Kasumi-1 (cell line): Measurements from ENCODE around the gene SPIN1.

ENCODE experiments used
- DNase-seq, 2 experiments: peaks; one replicate each; lab custom pipeline; 2025; lab: John Stamatoyannopoulos, UW

The SPIN1 gene

DNA sequence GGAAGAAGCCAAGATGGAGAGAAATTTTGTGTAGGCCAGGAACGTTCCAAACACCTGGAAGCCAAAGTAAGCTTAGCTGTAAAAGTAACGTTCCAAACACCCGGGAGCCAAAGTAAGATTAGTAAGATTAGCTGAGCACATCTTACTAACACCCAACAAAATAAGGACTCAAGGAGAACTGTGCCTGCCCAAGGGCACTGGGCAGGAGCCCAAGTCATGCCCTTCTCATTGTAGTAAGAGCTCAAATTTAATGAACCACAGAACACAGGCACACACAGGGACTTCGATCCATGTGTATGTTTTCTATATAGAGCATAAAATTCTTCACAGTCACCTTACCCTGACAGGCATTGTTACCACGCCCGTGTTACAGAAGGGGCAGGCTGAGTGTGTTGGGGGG is 110.6 kb downstream of the SPIN1 start:
- no peak for DNase-seq

DNA sequence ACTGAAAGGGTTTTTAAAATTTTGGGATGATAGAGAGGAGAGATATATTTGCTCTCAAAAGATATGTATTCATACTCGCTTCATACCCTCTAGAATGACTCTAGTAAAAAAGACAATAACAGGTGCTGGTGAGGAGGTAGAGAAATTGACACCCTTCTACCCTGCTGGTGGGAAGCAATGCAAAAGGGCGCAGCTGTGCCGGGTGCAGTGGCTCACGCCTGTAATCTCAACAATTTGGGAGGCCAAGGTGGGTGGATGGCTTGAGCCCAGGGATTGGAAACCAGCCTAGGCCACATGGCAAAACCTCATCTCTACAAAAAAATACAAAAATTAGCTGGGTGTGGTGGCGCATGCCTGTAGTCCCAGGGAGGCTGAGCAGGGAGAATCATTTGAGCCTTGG is 112.8 kb downstream of the SPIN1 start:
- DNase-seq, result no peak

DNA sequence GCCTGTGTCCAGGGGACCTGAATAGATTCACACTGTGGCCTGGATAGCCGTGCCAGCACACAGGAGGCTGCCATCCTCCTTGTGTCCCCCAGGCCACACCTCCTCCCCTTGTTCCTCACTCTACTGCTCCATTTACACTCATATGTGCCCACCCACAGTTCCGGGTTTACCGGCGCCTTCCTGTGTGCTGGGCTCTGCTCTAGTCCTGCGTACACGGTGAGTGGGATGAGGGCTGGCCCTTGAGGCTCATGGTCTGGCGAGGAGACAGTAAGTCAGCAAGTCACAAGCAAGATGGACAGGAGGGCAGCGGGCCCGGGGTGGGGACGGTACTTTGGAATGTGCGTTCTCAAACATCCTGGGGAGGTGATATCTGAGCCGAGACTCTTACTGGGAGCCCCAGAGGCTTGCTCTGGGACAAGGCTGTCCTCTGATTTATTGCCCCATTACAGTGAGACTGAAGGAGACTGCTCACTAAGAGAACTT is 114.3 kb downstream of the SPIN1 start:
- no peak for DNase-seq

DNA sequence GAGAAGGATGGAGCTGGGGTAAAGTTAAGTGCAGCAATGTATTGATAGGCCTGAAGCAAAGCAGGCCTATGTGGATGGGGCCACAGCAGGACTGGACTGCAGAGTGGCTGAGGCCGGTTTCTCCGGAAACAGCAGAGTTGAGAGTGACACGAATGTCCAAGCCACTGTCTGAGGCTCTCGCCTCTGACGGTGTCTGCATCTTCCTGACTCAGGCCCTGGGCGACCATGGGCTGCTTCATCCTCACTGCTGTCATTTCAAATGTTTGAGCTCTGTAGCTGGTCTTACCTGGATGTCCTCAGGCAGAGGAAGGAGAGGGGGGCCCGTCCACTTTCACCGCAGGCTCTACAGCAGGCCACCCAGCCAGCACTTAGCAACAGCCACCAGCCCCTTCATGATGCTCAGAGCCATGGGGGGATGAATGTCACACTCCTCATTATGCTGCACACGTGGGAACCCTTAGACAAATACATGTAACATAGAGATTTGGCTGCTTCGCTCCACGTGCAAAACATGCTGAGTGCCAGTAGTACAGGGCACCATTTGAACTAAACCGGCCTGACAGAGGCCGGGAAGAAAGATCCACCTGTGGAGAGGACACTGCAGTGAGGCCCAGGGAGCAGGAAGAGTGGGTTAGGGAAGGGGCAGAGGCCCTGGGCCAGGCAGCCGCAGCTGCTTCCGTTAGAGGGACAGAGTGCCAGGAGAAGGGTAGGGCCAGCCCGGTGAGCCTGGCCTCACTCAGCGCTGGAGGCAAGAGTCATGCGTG is 115.0 kb downstream of the SPIN1 start:
- DNase-seq, result no peak

DNA sequence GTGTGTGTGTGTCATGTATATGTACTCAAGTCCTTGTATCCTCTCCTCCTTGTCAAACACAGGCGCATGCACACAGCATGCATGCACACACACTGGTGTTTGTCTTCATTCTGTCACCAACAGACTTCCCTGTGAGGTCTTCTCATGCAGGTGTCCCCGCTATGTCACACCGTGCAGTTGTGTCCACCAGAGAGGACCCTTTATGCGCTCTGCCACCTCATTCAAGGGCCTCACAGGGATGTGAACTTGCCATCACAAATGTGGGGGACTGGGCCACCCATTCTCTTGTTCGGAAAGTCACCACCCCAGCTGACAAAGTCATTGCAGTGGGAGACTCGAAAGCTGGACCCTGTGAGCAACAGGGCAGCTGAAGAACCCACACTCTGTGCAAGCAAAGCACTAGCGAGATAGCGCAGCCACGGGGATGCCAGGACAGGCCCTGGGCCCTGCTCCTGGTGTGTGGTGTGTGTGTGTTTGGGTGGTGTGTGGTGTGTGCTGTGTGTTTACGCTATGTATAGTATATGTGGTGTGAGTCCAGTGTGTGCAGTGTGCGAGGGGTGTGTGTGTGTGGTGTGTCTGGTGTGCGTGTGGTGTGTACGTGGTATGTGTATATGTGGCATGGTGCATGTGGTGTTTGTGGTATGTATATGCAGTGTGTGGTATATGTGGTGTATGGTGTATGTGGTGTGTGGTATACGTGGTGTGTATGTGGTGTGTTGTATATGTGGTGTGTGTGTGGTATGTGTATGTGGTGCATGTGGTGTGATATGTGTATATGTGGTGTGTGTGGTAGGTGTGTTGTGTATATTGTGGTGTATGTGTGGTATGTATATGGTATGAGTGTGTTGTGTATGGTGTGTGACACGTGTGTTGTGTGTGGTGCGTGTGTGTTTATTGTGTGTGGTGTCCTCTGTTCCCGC is 115.9 kb downstream of the SPIN1 start:
- no peak for DNase-seq

DNA sequence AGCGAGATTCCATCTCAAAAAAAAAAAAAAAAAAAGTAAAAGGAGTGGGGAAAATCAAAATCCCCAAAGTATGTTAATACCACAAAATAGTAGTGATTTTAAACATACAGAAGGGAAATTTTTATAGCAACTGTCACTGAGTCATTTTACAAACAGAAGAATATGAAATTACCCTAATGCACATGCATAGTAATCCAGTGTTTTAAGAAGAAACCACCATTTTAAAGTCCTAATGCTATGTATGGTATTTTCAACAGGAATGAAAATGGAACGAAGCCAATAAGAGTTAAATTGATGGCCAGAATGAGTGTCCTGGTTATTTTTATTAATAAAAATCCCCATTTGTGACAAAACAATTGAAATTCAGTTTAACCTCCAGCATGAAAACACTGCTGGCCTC is 120.1 kb downstream of the SPIN1 start:
- no peak for DNase-seq

DNA sequence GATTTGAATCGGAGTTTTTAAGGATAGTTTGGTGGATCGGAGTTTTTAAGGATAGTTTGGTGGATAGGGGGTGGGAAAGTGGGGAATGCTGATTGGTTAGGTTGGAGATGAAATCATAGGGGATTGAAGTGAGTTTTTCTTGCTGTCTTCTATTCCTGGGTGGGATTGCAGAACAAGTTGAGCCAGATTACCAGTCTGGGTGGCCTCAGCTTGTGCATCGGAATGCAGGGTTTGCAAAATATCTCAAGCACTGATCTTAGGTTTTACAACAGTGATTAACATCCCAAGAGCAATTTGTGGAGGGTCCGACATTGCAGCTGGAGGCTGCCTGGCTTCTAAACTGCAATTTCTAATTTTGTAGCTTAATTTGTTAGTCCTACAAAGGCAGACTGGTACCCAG is 123.7 kb downstream of the SPIN1 start:
- DNase-seq, result no peak

DNA sequence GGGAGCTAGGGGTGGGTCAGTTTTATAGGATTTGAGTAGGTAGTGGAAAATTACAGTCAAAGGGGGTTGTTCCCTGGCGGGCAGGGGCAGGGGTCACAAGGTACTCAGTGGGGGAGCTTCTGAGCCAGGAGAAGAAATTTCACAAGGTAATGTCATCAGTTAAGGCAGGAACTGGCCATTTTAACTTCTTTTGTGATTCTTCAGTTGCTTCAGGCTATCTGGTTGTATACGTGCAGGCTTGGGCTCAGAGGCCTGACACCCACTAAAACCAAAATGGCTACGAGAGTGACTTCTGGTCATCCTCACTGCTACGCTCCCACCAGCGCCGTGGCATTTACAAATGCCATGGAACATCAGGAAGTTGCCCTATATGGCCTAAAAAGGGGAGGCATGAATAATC is 126.0 kb downstream of the SPIN1 start:
- DNase-seq, result no peak

DNA sequence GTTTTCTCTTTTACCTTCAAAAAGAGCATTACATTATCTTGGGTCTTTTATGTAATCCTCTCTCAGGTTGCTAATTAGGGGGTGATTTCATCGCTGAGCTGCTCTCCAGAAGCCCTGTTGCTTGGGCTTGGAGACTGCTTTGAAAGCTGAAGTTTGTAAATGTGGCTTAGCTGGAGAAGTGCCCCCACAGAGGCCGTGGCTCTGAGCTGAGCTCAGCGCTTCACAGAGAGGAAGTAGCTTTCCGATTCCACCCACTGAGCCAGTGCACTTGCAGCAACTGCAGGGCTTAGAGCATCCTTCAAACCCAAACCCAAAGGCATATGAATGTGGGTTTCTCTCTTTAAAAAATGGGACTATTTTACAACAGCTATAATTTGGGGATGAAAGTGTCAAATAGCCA is 133.1 kb downstream of the SPIN1 start:
- peak; percentile 57 to 61 for DNase-seq

DNA sequence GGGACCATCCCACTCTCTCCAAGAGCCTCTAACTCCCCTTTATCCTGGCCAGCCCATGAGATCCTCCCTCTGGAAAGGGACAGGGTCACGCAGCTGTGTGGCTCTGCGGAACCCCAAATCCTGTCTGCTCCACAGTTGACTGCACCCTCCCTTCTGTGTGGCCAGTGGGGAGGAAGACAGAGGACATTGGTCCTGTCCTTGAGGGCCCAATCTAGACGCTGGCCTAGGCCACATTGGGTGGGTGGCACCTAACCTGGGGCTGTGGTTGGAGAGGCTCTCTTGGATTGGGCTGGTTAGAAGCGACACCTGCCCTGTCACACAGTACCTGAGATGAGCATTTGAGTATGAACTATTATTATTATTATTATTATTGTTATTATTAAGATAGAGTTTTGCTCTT is 134.1 kb downstream of the SPIN1 start:
- no peak for DNase-seq

DNA sequence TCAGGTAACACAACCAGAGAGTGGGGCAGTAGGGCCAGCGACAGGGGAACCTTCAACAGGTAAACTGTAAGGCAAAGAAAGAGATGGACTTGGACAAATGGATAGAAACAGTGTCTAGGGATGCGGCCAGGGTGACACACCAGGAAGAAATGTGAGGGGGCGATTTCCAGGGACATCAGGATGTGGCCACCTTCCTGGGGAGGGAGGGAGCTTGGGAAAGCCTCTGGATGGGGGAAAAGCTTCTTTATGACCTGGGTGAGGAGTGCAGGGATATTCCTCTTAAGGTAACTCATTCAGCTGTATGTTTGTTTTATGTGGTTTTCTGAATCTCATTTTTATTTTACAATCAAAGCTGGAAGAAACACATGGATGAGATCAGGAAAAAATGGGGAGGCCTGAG is 134.8 kb downstream of the SPIN1 start:
- DNase-seq, result no peak

DNA sequence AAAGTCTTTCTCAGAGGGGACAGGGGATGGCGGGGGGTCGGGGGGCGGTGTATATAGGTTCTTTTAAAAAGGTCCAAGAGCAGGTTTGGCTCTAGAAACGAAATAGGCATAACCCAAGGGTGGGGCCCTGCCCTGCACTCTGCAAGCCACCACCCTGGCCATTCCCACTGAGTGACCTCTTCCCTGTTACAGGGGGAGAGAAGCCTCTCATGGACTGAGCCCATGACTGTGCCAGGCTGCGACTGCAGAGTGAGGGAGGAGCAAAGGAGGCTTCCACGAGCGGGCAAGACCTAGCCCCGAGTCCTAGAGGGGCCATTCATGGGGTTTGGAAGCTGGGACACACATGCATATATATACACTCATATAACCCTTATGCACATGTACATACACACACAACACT is 136.7 kb downstream of the SPIN1 start:
- DNase-seq, result no peak

DNA sequence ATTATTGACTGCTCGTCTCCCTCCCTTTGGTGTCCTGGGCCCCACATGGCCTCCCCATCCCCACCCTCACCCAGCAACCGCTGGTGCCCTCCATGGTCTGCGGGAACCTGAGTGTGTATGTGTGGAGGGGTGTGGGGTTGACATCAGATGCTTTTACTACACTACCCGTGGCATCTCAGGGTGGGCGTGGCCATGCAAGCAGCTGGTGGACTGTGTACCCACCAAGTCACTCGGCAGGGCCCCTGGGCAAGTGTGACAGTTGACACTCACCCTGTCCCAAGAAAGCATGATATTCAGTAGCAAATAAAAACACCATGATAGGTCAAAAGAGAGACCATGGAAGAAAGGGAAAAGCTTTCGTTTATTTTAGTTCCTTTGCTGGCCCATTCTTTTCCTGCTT is 139.4 kb downstream of the SPIN1 start:
- no peak for DNase-seq
